ENCODE data around the gene RHCE.
"Not testable (repeated sequence)": the region's sequence is repeated elsewhere in the genome, so short reads cannot be mapped to it uniquely, and the experiment has no call there.

Gene RHCE

DNA sequence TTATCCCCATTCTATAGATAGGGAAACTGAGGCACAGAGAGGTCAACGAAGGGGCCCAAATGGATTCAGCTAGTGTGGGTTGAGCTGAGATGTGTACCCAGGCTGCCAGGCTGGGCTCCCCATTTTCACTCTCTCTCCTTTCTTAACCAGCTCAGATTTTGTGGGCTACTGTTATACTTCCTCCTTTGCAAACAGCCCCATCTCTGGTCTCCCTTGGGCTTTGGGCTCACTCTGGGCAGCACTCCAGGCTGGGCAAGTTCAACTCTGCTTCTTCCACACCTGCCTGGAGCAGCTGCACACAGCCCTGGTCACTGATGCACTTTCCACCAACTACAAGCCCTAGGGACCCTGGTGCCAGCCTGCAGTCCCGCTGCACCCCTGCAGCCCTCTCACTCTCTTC, 22.5 kb downstream of the RHCE start:
- not testable (repeated sequence) for DNase-seq (ENCODE audit: low read depth in 2 of 2)

DNA sequence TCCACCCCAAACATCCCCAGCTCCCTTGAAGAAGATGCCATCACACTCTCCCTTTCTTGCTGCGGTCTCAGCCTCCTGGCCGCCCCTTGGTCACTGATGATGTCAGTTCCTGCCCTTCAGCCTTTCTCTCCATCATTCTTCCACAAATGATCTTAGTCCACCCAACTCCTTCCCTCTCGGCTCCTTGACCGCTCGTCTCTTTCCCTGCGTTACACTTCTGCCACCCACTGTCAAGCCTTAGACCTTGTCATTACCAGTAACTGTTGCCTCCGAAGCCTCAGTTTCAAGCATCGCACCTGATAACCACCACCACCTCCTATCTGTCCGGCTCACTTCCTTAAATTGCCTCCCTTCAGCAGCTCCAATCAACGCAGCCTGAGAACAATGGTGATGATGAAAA, 23.1 kb downstream of the RHCE start:
- DNase-seq (ENCODE audit: low read depth in 2 of 2) = not testable (repeated sequence)

GRCh38 chr1:25392841-25393240, 27.8 kb downstream of the RHCE start:
- DNase-seq (ENCODE audit: low read depth in 2 of 2) = no peak

DNA sequence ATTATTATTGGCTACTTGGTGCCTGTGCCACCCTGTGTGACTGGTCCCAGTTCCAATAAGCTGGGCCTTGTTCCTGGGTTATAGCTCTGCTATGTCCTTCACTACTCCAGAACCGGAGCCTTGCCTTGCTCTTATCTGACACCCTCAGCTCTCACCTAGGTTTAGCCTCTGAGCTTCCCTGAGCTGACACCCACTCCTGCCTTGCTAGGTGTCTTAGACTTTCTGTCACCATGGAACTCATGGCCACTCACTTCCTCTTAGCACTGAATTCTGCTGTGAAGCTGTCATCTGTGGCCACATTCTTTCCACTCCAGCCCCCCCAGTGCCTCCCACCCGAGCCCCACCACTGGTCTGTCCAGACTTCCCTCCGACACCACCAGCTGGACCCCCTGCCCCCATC, 30.9 kb downstream of the RHCE start:
- DNase-seq (ENCODE audit: low read depth in 2 of 2) = not testable (repeated sequence)

DNA sequence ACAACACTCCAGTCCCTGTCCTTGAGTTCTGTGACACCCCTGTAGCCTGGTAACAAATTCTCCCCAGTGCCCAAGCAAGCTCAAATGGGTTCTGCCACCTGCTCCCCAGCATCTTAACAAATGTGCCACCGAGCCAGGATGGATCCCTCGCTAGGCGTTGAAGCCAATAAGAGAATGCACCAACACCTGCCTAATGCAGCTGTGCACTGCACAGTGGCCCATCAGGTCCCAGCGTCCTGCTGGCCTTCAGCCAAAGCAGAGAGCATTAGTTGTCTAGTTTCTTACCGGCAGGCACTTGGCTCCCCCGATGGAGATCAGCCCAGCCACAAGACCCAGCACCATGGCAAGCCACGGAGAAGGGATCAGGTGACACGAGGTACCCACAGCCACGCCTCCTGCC, 31.9 kb downstream of the RHCE start:
- not testable (repeated sequence) for DNase-seq (ENCODE audit: low read depth in 2 of 2)

GRCh38 chr1:25387096-25387495, 33.5 kb downstream of the RHCE start:
- not testable (repeated sequence) for DNase-seq (ENCODE audit: low read depth in 2 of 2)

- DNase-seq (ENCODE audit: low read depth in 2 of 2) = not testable (repeated sequence)
Observed at GRCh38 chr1:25383875-25384274, 36.8 kb downstream of the RHCE start.

- DNase-seq (ENCODE audit: low read depth in 2 of 2) = not testable (repeated sequence)
Observed at GRCh38 chr1:25383090-25383489, 37.5 kb downstream of the RHCE start.

GRCh38 chr1:25382543-25382942, 38.1 kb downstream of the RHCE start:
- DNase-seq (ENCODE audit: low read depth in 2 of 2) = not testable (repeated sequence)

- not testable (repeated sequence) for DNase-seq (ENCODE audit: low read depth in 2 of 2)
Observed at GRCh38 chr1:25378367-25378766, 42.3 kb downstream of the RHCE start.

GRCh38 chr1:25371757-25372156, 48.9 kb downstream of the RHCE start:
- DNase-seq (ENCODE audit: low read depth in 2 of 2) = not testable (repeated sequence)

DNA sequence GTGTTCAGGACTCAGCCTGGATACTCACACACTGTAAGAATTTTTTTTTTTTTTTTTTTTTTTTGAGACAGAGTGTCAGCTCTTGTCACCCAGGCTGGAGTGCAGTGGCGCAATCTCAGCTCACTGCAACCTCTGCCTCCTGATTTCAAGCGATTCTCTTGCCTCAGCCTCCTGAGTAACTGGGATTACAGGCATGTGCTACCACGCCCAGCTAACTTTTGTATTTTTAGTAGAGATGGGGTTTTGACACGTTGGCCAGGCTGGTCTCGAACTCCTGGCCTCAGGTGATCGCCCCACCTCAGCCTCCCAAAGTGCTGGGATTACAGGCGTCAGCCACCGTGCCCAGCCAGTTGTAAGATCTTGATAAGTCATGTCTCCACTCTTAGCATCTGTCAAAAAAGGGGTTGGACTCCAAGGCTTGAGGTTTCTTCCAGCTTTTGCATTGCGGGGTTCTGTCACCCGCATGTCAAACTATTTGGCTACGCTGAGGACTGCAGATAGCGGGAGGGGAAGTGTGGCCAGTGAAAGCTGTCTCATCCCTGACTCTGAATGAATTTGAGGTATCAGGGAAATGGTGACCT, 50.8 kb downstream of the RHCE start:
- DNase-seq (ENCODE audit: low read depth in 2 of 2) = not testable (repeated sequence)

- DNase-seq (ENCODE audit: low read depth in 2 of 2) = no peak
Observed at GRCh38 chr1:25369241-25369640, 51.4 kb downstream of the RHCE start.

DNA sequence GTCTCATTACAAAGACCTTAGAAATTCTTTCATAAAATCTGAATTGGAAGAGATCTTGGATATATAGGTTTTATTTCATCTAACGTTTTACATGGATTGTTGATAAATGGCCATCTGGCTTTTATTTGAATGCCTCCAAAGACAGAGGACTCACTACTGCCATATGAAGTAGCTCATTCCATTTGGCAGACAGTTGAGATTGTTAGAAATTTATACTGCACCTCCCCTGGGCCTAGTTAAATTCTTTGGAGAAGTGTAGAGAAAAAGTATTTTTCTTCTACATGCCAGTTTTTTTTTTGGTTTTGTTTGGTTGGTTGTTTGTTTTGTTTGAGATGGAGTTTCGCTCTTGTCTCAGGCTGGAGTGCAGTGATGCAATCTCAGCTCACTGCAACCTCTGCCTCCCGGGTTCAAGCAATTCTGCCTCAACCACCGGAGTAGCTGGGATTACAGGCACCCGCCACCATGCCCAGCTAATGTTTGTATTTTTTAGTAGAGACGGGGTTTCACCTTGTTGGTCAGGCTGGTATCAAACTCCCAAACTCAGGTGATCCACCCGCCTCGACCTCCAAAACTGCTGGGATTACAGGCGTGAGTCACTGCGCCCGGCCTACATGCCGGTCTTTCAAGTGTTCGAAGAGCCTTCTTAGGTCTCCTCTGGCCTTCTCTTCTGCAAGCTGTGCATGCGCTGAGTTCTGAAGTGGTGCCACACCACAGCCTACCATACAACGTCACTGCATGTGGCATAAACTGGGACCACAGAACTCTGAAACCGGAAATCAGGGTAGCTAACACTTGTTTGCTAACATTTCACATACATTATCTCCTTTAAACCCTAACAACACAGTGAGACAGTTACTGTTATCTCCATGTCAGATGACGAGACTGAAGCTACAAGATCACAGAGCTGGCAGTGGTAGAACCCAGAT, 57.7 kb downstream of the RHCE start:
- DNase-seq (ENCODE audit: low read depth in 2 of 2) = not testable (repeated sequence)

GRCh38 chr1:25361901-25362300, 58.7 kb downstream of the RHCE start:
- no peak for DNase-seq (ENCODE audit: low read depth in 2 of 2)

- no peak for DNase-seq (ENCODE audit: low read depth in 2 of 2)
Observed at GRCh38 chr1:25360596-25361581, 59.7 kb downstream of the RHCE start.

DNA sequence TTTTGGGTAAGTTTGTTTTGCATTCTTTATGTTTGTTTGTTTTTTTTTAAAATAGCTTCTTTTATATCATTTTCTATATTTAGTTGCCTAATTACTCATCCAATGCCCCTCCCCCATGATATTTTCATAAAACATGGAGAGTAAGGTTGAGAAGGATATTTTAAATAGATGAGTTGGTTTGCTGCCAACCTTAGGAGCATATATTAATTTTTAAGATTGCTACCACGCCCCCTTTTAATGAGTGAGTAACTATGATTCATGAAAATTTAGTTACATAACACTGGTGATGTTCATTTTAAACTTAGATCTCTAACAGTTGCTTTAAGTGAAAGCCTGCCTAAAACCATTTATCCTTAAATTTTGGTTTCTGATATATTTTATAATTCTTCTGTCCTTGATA, 63.8 kb downstream of the RHCE start:
- no peak for DNase-seq (ENCODE audit: low read depth in 2 of 2)

DNA sequence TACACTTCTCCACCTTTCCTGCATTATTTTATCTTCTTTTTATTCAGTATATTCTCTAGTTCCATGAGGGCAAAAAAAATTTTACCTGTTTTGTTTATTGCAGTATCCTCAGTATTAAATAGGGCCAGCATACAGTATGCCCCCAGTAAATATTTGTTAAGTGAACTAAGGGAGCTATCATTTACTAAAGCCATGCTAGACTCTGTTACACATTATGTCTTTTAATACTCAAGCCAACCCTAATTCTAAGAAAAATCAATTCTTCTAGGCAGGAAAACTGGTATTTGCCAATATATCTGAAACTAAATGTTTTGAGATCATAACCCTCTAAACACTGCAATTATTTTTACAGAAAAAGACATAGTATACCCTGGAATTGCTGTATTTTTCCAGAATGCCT, 64.2 kb downstream of the RHCE start:
- no peak for DNase-seq (ENCODE audit: low read depth in 2 of 2)

- no peak for DNase-seq (ENCODE audit: low read depth in 2 of 2)
Observed at GRCh38 chr1:25355841-25356395, 64.7 kb downstream of the RHCE start.

GRCh38 chr1:25349606-25350005, 71.0 kb downstream of the RHCE start:
- DNase-seq (ENCODE audit: low read depth in 2 of 2) = no peak

- no peak for DNase-seq (ENCODE audit: low read depth in 2 of 2)
Observed at GRCh38 chr1:25347556-25347955, 73.1 kb downstream of the RHCE start.

DNA sequence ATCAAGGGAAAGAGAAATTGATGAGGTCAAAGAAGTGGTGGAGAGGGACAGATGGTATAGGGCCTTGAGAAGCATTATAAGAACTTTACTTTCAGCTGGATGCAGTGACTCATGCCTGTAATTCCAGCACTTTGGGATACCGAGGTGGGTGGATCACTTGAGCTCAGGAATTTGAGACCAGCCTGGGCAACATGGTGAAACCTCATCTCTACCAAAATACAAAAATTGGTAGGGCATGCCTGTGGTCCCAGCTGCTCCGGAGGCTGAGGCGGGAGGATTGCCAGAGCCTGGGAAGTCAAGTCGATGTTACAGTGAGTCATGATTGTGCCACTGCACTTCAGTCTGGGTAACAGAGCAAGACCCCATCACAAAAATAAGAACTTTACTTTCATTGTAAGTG, 76.8 kb downstream of the RHCE start:
- no peak for DNase-seq (ENCODE audit: low read depth in 2 of 2)
